ENCODE data around the gene ANO2. TPM values are rescaled to one million over a fixed set of nuclear protein-coding genes. Genes with fewer than 3 reads are reported as not detected.

ANO2 gene
- total RNA-seq, 1 donor from 2014 or later: 1.5 TPM

DNA sequence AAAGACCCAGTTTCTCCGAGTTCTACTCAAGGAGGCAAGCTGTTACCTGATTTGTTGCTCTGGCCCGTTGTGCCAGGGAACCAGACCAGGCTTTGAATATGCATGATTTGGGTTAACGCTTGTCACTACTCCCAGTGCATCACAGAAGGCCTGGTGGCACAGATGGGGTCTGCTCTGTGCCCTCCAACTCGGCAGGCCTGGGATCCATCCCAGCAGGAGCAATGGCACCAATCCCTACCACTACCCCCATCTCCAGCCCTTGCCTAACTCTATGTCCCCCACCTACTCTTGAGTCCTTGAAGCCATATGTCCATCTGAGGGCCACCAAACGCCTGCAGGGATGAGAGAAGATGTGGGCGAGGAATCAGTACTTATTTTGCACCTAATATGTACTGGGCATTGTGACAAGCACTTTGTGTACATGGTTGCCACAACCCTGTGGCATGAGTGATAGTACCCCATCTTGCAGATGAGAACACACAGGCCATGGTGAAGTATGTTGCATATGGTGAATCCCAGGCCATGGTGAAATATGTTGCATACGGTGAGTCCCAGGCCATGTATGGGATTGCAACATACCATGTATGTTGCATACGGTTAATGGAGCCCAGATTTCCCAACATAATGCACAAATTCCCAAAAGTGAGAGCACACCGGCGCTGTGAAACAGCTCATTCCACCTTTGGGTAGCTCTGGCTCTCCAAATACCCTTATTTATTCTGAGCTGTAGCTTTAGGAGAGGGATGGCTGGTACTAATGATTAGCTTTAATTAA, 410.4 kb downstream of the ANO2 start:
- Histone ChIP-seq H3K4me3 (ENCODE audit: low read depth, low read length) (no peak overlapping the region), H3K27me3 (ENCODE audit: control insufficient read depth, insufficient read depth, low read length) (no peaks in the 10 kb centered on the region), H3K36me3 (ENCODE audit: control insufficient read depth, insufficient read depth, low read length) (no peaks in the 10 kb centered on the region)
- DNase-seq (ENCODE audit: low read depth): no peak
- TF ChIP-seq, protein P1, sequence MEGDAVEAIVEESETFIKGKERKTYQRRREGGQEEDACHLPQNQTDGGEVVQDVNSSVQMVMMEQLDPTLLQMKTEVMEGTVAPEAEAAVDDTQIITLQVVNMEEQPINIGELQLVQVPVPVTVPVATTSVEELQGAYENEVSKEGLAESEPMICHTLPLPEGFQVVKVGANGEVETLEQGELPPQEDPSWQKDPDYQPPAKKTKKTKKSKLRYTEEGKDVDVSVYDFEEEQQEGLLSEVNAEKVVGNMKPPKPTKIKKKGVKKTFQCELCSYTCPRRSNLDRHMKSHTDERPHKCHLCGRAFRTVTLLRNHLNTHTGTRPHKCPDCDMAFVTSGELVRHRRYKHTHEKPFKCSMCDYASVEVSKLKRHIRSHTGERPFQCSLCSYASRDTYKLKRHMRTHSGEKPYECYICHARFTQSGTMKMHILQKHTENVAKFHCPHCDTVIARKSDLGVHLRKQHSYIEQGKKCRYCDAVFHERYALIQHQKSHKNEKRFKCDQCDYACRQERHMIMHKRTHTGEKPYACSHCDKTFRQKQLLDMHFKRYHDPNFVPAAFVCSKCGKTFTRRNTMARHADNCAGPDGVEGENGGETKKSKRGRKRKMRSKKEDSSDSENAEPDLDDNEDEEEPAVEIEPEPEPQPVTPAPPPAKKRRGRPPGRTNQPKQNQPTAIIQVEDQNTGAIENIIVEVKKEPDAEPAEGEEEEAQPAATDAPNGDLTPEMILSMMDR (IDR thresholded peaks at IDR 0.05; ENCODE audit: insufficient read depth, low read length, poor library complexity, severe bottlenecking): no peak

DNA sequence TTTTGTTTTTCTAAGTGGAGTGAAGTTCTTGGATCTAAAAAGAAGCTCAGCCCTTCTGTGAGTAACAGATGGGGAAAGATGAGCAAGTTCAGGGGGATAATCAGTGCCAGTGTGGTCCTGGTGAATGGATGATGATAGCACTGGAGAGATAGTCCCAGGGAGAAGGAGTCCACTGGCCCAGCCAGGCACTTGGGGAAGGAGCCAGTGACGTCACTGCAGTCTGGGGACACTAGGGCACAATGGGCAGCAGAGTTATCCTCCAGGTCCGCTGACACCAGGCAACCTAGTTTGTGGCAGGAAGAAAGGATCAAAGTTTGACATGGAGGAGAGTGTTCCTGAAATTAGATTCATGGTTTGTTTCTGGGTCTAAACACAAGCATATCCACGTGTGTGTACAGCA, 411.7 kb downstream of the ANO2 start:
- H3K27me3 ChIP-seq (ENCODE audit: control insufficient read depth, insufficient read depth, low read length): no peaks in the 10 kb centered on the region
- DNase-seq (ENCODE audit: low read depth): no peak
- TF ChIP-seq, protein P1 (IDR thresholded peaks at IDR 0.05; ENCODE audit: insufficient read depth, low read length, poor library complexity, severe bottlenecking): no peak

DNA sequence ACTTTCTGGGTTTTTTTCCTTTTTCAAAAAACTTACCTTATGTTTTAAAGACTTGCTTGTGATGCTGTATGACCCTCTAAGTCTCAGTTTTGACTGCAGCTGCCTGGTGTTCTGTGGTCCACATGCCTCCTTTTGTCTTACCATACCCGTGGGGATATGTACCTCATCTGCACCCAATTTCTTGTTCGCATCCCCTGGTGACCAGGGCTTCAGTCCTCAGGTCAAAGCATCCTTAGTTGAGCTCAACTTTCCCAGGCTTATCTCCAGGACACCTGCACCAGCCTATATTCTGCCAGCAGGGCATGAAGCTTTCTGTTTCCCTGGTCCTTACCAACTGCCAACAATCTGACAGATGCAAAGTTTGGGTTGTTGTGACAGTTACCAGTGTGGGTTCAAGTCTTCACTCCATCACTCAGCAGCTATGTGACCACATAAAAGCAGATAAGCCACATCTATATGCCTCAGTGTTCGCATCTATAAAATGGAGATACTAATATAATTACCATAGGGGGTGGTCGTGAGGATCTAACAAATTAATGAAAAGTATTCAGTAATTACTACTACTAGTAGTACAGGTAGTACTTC, 419.2 kb downstream of the ANO2 start:
- Histone ChIP-seq H3K36me3 (ENCODE audit: control insufficient read depth, insufficient read depth, low read length) (no peaks in the 10 kb centered on the region), H3K27me3 (ENCODE audit: control insufficient read depth, insufficient read depth, low read length) (no peaks in the 10 kb centered on the region), H3K4me3 (ENCODE audit: low read depth, low read length) (no peak overlapping the region)
- DNase-seq (ENCODE audit: low read depth): no peak
- TF ChIP-seq, protein P1 (IDR thresholded peaks at IDR 0.05; ENCODE audit: insufficient read depth, low read length, poor library complexity, severe bottlenecking): no peak

More for the DNA sequence above, 411.7 kb downstream of the ANO2 start:
- H3K4me3 ChIP-seq (ENCODE audit: low read depth, low read length): no peak overlapping the region
- H3K36me3 ChIP-seq (ENCODE audit: control insufficient read depth, insufficient read depth, low read length): no peaks in the 10 kb centered on the region

- DNase-seq (ENCODE audit: low read depth): no peak
- no peaks in the 10 kb centered on the region for H3K36me3 ChIP-seq (ENCODE audit: control insufficient read depth, insufficient read depth, low read length)
- H3K27me3 ChIP-seq (ENCODE audit: control insufficient read depth, insufficient read depth, low read length): no peaks in the 10 kb centered on the region
- TF ChIP-seq, protein P1 (IDR thresholded peaks at IDR 0.05; ENCODE audit: insufficient read depth, low read length, poor library complexity, severe bottlenecking): no peak
- no peak overlapping the region for H3K4me3 ChIP-seq (ENCODE audit: low read depth, low read length)
Measured at GRCh38 chr12:5524769-5525436, 420.2 kb downstream of the ANO2 start.

DNA sequence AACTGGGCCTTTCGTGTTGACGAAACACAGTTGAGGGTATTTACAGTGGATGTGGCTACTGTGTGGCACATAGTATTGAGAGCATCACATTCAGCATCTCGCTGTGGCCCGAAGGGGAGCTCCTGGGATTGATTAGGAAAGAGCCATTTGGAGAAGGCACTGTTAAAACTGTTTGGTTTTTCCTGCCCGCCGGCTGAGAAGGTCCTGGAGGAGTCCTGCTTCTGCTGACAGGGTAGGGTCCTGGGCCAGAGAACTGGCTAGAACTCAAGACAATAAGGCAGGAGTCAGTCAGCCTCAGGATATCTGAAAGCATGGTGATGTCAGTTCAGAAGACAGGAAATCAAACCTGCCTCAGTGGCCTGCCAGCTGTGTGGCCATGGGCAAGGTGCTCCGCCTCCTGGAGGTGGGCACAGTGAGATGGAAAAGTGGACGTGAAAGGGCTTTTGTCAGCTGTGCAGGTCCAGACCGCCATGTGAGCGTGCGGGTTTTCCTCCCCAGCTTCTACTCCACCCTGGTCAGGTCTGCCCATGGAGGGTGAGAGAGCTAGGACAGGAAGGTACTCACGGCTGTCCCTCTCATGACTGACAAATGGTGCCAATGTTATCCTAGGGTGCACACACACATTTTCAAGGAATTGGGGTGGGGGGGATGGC, 420.8 kb downstream of the ANO2 start:
- TF ChIP-seq, protein P1 (IDR thresholded peaks at IDR 0.05; ENCODE audit: insufficient read depth, low read length, poor library complexity, severe bottlenecking): no peak
- DNase-seq (ENCODE audit: low read depth): no peak
- H3K27me3 ChIP-seq (ENCODE audit: control insufficient read depth, insufficient read depth, low read length): no peaks in the 10 kb centered on the region

More for the DNA sequence above, 420.8 kb downstream of the ANO2 start:
- Histone ChIP-seq H3K4me3 (ENCODE audit: low read depth, low read length) (no peak overlapping the region), H3K36me3 (ENCODE audit: control insufficient read depth, insufficient read depth, low read length) (no peaks in the 10 kb centered on the region)
